ENCODE data around the gene COQ9. TPM values are rescaled to one million over a fixed set of nuclear protein-coding genes. Genes with fewer than 3 reads are reported as not detected.

The COQ9 gene
- total RNA-seq, 4 donors from 2014 or later, result 30.6 to 60.5 (median 44.7) TPM

- no peak for DNase-seq (ENCODE audit: low spot score)
- TF ChIP-seq CTCF (IDR thresholded peaks at IDR 0.05), result no peak
- no peak for ATAC-seq (ENCODE audit: low FRiP score)
These were observed 39.5 kb upstream of the COQ9 start for GRCh38 chr16:57407521-57408353.

- TF ChIP-seq CTCF (IDR thresholded peaks at IDR 0.05), result no peak
- ATAC-seq (ENCODE audit: low FRiP score), result no peak
- no peak for DNase-seq (ENCODE audit: low spot score)
These were observed 38.2 kb upstream of the COQ9 start for GRCh38 chr16:57409065-57409464.

GRCh38 chr16:57409870-57410587 is 37.2 kb upstream of the COQ9 start:
- DNase-seq (ENCODE audit: low spot score), result no peak
- no peak for TF ChIP-seq CTCF (IDR thresholded peaks at IDR 0.05)
- ATAC-seq (ENCODE audit: low FRiP score), result no peak

- TF ChIP-seq CTCF (IDR thresholded peaks at IDR 0.05), result no peak
- no peak for ATAC-seq (ENCODE audit: low FRiP score)
- DNase-seq (ENCODE audit: low spot score), result no peak
These were observed 35.8 kb upstream of the COQ9 start for GRCh38 chr16:57411362-57411976.

GRCh38 chr16:57412584-57412983 is 34.7 kb upstream of the COQ9 start:
- TF ChIP-seq CTCF (IDR thresholded peaks at IDR 0.05), result no peak
- ATAC-seq (ENCODE audit: low FRiP score) (no peak), DNase-seq (ENCODE audit: low spot score) (no peak)

GRCh38 chr16:57413301-57413730 is 34.0 kb upstream of the COQ9 start:
- DNase-seq (ENCODE audit: low spot score) (no peak), ATAC-seq (ENCODE audit: low FRiP score) (no peak)
- TF ChIP-seq CTCF (IDR thresholded peaks at IDR 0.05), result no peak

Data from omental fat pad (tissue), 4 donors.